ENCODE results near the gene SCN9A.

The SCN9A gene

DNA sequence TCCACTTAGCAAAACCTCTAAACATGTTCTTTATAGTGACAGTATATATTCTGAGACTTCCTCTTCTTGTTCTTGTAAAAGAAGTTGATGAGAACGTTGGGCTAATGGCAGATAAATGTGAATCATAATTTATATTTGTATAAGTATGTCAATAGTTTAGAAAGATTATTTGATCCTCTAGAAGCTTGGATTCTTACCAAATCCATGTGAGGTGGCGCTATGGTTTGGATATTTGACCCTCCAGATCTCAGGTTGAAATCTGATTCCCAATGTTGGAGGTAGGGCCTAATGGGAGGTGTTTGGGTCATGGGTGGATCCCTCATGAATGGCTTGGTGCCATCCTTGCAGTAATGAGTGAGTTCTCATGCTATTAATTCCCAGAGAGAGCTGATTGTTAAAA lies 218.2 kb downstream of the SCN9A start:
- no peak for TF ChIP-seq JUND (IDR thresholded peaks at IDR 0.05; ENCODE audit: low read depth)
- in situ Hi-C loops (cut with HindIII; ENCODE audit: low pct_unique_long_range_greater_than_20kb, low sequenced_read_pairs): no loop called here
- DNase-seq (ENCODE audit: low read depth in 1 of 2, low spot score in 1 of 2): no peak

DNA sequence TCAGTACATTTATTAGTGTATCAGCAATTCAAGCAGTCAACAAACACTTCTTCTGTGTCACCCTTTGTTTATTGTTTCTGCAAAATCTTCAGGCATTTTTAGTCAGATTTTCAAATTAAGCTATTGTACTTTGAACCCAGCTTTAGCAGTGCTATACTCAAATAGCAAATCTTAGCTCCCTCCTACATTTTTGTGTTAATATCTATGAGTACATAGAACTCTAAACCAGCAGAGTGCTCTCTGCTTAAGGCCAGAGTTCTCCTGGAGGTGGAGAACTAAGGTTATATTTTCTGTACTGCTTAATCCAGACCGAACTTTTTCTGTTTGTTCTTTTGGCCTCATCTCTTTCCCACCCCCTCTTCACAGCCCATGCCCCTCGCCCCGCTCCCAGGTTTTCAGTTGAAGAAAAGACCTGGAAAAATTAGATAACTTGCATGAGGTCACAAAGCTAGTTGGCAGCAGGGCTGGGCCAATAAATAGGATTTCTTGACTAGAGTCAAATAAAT lies 218.7 kb downstream of the SCN9A start:
- DNase-seq (ENCODE audit: low read depth in 1 of 2, low spot score in 1 of 2): no peak
- in situ Hi-C loops (cut with HindIII; ENCODE audit: low pct_unique_long_range_greater_than_20kb, low sequenced_read_pairs): no loop called here
- no peak for TF ChIP-seq JUND (IDR thresholded peaks at IDR 0.05; ENCODE audit: low read depth)

DNA sequence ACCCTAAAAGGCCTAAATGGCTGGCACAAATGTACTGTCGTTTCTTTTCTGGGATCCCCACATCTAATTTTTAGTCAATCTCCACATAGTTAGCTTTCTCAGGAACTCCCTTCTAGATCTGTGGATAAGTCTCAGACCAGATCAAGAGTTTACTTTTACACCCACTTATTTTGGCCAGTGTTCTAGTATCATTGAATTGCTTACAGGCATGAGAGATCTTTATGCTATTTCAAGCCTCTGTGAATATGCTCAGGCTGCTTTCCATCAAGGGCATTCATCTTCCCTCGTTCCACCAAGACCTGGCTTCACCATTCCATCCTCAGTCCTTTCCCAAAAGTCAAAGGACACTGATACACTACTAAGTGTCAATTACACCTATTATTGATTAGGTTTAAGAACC lies 220.2 kb downstream of the SCN9A start:
- no peak for TF ChIP-seq JUND (IDR thresholded peaks at IDR 0.05; ENCODE audit: low read depth)
- in situ Hi-C loops (cut with HindIII; ENCODE audit: low pct_unique_long_range_greater_than_20kb, low sequenced_read_pairs): no loop called here
- no peak for DNase-seq (ENCODE audit: low read depth in 1 of 2, low spot score in 1 of 2)

DNA sequence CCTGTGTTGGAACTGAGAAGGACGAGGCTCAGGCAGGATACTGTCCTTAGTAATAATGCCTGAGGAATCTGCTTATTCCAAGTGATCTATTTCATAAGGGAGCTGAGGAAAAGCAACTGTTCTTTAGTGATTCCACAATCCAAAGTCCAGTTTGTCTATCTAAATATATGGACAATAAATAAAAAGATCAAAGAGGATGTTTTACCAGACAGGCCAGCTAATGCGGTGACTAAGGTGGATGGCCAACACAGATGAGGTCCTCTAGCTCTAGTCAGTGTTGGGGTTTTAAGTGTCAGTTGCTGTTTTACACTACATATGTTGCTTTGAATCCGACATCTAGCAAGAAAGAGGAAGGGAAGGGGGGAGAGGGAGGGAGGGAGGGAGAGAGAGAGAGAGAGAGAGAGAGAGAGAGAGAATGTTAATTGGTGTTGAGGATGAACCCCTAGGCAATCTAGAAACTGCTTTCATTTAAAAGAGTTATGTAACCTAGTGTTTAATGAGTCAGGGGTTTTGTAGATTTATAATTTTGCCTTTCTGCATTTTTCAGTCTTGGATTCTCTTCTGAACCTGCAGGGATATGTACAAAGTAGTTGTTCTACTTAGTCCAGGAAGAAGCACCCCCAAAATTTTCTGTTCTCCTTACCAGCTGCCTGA lies 220.9 kb downstream of the SCN9A start:
- in situ Hi-C loops (cut with HindIII; ENCODE audit: low pct_unique_long_range_greater_than_20kb, low sequenced_read_pairs): no loop called here
- no peak for DNase-seq (ENCODE audit: low read depth in 1 of 2, low spot score in 1 of 2)
- no peak for TF ChIP-seq JUND (IDR thresholded peaks at IDR 0.05; ENCODE audit: low read depth)

DNA sequence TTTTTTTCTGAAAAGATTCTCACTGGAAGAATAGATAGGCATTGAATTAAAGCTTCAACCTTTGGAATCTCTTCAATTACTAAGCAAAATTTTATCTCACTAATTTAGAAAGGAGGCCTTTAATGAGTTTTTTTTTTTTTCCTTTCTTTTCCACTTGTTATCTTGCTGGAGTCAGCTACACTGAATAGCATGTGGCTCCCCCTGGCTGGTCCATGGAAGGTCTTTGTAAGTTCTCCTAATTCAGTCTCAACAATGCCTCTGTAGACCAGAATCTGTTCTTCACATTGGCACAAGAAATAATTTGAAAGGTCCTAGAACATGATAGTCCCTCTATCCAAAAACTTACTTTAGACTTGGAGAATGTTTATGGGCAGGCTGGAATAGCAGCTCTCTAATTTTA lies 223.7 kb downstream of the SCN9A start:
- DNase-seq (ENCODE audit: low read depth in 1 of 2, low spot score in 1 of 2): no peak
- TF ChIP-seq JUND (IDR thresholded peaks at IDR 0.05; ENCODE audit: low read depth): no peak
- in situ Hi-C loops (cut with HindIII; ENCODE audit: low pct_unique_long_range_greater_than_20kb, low sequenced_read_pairs): no loop called here

DNA sequence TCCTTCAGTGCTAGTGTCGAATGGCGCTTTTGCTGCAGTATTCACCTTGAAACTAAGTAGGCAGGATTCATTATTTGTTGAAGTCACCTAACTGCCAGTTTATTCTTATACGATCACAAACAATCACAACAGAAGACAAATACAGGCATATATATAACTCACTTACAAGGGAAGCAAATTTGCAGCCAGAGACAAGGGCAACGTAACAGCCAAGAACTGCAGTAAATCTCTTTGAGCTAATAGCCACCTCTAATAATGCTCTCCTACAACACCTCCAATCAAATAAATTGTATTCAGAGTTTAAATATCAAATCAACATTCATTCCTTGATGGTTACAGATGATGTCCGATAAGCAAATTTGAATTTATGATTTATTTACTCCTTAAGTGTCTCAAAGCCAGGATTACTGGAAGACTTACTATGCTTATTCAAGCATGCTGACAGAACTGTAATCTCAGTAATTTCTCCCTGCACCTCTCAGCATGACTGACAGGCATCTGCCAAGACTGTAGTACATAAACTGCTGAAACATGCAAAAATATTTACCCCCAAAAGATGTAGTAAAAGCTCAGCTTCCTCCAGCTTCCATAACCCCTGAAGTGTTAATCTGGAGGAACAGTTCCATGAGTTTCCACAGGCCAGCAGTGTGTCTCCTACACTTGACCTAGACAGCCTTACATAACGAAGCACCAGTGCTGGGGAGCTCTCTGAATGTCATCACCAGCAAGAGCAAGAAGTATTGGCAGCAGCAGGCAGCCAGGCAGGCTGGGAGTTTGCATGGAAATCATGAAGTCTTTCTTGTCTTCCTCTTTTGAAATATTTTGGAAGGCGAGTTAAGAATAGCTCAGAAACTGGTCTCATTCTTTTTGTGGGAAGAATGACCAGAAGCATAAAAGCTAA lies 227.0 kb downstream of the SCN9A start:
- TF ChIP-seq JUND (IDR thresholded peaks at IDR 0.05; ENCODE audit: low read depth): no peak
- DNase-seq (ENCODE audit: low read depth in 1 of 2, low spot score in 1 of 2): no peak
- in situ Hi-C loops (cut with HindIII; ENCODE audit: low pct_unique_long_range_greater_than_20kb, low sequenced_read_pairs): no loop called here

DNA sequence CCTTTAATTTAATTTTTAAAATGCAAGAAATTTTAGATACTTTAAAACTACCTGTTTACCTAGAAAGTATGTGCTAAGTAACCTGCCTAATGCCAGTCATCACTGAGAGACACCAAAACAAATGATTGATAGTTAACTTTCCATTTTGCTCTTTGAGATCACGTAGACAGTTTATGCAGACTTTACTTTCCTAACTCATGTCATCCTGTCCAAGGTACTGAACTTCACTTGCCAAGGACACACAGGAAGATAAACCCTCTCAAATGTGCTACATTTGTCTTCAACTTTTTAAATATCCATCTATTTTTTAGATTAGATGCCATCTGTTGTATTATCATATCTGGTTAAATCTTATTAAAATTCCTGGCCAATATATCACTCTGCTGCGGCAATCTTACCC lies 227.9 kb downstream of the SCN9A start:
- peak in 1 of 2 experiments; percentile 15 for DNase-seq (ENCODE audit: low read depth in 1 of 2, low spot score in 1 of 2)
- TF ChIP-seq JUND (IDR thresholded peaks at IDR 0.05; ENCODE audit: low read depth): no peak
- in situ Hi-C loops (cut with HindIII; ENCODE audit: low pct_unique_long_range_greater_than_20kb, low sequenced_read_pairs): no loop called here

Data from T47D (cell line).